Erythroblast (primary cell): ENCODE results near the gene CDK14.

Experiments
- GATA1 ChIP-seq: IDR thresholded peaks from 2 replicates; pipeline ENCODE4 v1.6.1; 2011; ENCODE audit warnings: low read depth, mild to moderate bottlenecking, control low read depth, low read length, moderate library complexity
- POLR2A ChIP-seq: IDR thresholded peaks from 2 replicates; pipeline ENCODE4 v1.6.1; 2011; ENCODE audit warnings: mild to moderate bottlenecking, low read length

DNA sequence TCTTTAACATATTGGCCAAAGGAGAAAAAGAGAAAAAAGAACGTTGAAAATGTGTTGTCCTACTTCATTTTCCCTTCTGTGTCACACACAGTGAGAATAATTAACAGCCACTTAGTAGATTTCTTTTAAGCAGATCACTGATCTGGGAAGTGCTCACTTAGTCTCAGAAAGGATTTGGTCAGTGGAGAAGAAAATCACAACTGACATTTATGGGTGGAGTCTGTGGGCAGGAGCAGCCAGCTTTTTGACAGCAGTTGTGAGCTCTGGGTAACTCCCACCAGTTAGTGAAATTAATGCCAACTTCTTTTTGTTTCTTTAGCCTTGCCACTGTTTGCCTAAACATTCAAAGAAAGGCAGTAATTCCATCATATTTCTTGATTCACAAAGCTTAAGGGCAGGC lies 49.7 kb downstream of the CDK14 start:
- TF ChIP-seq POLR2A (no peak), GATA1 (no peak)
